ENCODE data around the gene JAK2. TPM values are rescaled to one million over a fixed set of nuclear protein-coding genes. Genes with fewer than 3 reads are reported as not detected.

Gene JAK2
- total RNA-seq, 1 donor from 2014 or later = 15.8 TPM

- no peak for TF ChIP-seq CTCF (IDR thresholded peaks at IDR 0.05)
- Mint-ChIP-seq H3K9me3 (ENCODE audit: low read depth) (peaks cover 11% of the 10 kb centered on the region), H3K4me1 (ENCODE audit: low read depth) (peaks cover 22% of the 10 kb centered on the region), H3K27ac (ENCODE audit: unreplicated experiment) (peak overlapping the region; percentile 6), H3K4me3 (ENCODE audit: unreplicated experiment) (no peak overlapping the region), H3K36me3 (ENCODE audit: low read depth) (peaks cover 23% of the 10 kb centered on the region), H3K27me3 (ENCODE audit: low read depth) (no peaks in the 10 kb centered on the region)
- DNase-seq (ENCODE audit: low spot score) = no peak
Observed at GRCh38 chr9:4994166-4994890, 9.3 kb downstream of the JAK2 start.

- Mint-ChIP-seq H3K27ac (ENCODE audit: unreplicated experiment) (no peak overlapping the region), H3K36me3 (ENCODE audit: low read depth) (peaks cover 21% of the 10 kb centered on the region), H3K4me3 (ENCODE audit: unreplicated experiment) (no peak overlapping the region), H3K4me1 (ENCODE audit: low read depth) (peaks cover 22% of the 10 kb centered on the region), H3K9me3 (ENCODE audit: low read depth) (peaks cover 12% of the 10 kb centered on the region), H3K27me3 (ENCODE audit: low read depth) (no peaks in the 10 kb centered on the region)
- no peak for TF ChIP-seq CTCF (IDR thresholded peaks at IDR 0.05)
- DNase-seq (ENCODE audit: low spot score) = no peak
Observed at GRCh38 chr9:4997196-4997595, 12.1 kb downstream of the JAK2 start.

GRCh38 chr9:4997631-4998030 lies 12.6 kb downstream of the JAK2 start:
- H3K36me3 Mint-ChIP-seq (ENCODE audit: low read depth) = peaks cover 17% of the 10 kb centered on the region
- no peak overlapping the region for H3K27ac Mint-ChIP-seq (ENCODE audit: unreplicated experiment)
- H3K4me1 Mint-ChIP-seq (ENCODE audit: low read depth) = peaks cover 22% of the 10 kb centered on the region
- H3K27me3 Mint-ChIP-seq (ENCODE audit: low read depth) = no peaks in the 10 kb centered on the region
- TF ChIP-seq CTCF (IDR thresholded peaks at IDR 0.05) = no peak
- H3K4me3 Mint-ChIP-seq (ENCODE audit: unreplicated experiment) = no peak overlapping the region
- no peak for DNase-seq (ENCODE audit: low spot score)
- H3K9me3 Mint-ChIP-seq (ENCODE audit: low read depth) = peaks cover 10% of the 10 kb centered on the region

- peaks cover 20% of the 10 kb centered on the region for H3K9me3 Mint-ChIP-seq (ENCODE audit: low read depth)
- H3K36me3 Mint-ChIP-seq (ENCODE audit: low read depth) = peaks cover 16% of the 10 kb centered on the region
- DNase-seq (ENCODE audit: low spot score) = no peak
- H3K27ac Mint-ChIP-seq (ENCODE audit: unreplicated experiment) = no peak overlapping the region
- no peaks in the 10 kb centered on the region for H3K27me3 Mint-ChIP-seq (ENCODE audit: low read depth)
- no peaks in the 10 kb centered on the region for H3K4me1 Mint-ChIP-seq (ENCODE audit: low read depth)
- no peak for TF ChIP-seq CTCF (IDR thresholded peaks at IDR 0.05)
- H3K4me3 Mint-ChIP-seq (ENCODE audit: unreplicated experiment) = no peak overlapping the region
Observed at GRCh38 chr9:5002811-5003210, 17.7 kb downstream of the JAK2 start.

GRCh38 chr9:5004481-5004880 lies 19.4 kb downstream of the JAK2 start:
- no peak overlapping the region for H3K4me3 Mint-ChIP-seq (ENCODE audit: unreplicated experiment)
- H3K27ac Mint-ChIP-seq (ENCODE audit: unreplicated experiment) = no peak overlapping the region
- no peak for TF ChIP-seq CTCF (IDR thresholded peaks at IDR 0.05)
- peaks cover 11% of the 10 kb centered on the region for H3K4me1 Mint-ChIP-seq (ENCODE audit: low read depth)
- H3K27me3 Mint-ChIP-seq (ENCODE audit: low read depth) = no peaks in the 10 kb centered on the region
- no peak for DNase-seq (ENCODE audit: low spot score)
- peaks cover 16% of the 10 kb centered on the region for H3K36me3 Mint-ChIP-seq (ENCODE audit: low read depth)
- peaks cover 20% of the 10 kb centered on the region for H3K9me3 Mint-ChIP-seq (ENCODE audit: low read depth)
